Calu3 (cell line): ENCODE measurements around the gene PLCL2. TPM values are rescaled to one million over a fixed set of nuclear protein-coding genes. Genes with fewer than 3 reads are reported as not detected.
"Not testable (repeated sequence)": the region's sequence is repeated elsewhere in the genome, so short reads cannot be mapped to it uniquely, and the experiment has no call there.

Experiments
- BruUV-seq: library from RNA; stranded (reverse); fragments of 400-500 nt; replicated peaks from 2 replicates; lab custom pipeline; 2021; lab: Mats Ljungman, UMichigan
- CTCF ChIA-PET: fragments of 300-600 bp; sonication (Branson Sonifier 250); formaldehyde crosslinking; loops from one replicate; lab custom pipeline; 2022; ENCODE audit warnings: antibody characterized with exemption; lab: Charles Lee
- DNase-seq: peaks from one replicate; pipeline ENCODE4 v3.0.0; 2022
- H3K27ac Mint-ChIP-seq: one replicate; pipeline ENCODE4 v1.8.0; 2022; ENCODE audit warnings: mixed read lengths; ENCODE audit not compliant: unreplicated experiment
- H3K27me3 Mint-ChIP-seq: one replicate; pipeline ENCODE4 v1.8.0; 2022; ENCODE audit warnings: mixed read lengths; ENCODE audit not compliant: unreplicated experiment
- H3K36me3 Mint-ChIP-seq: one replicate; pipeline ENCODE4 v1.8.0; 2022; ENCODE audit warnings: mild to moderate bottlenecking, moderate library complexity, mixed read lengths; ENCODE audit not compliant: insufficient read depth, unreplicated experiment
- H3K4me1 Mint-ChIP-seq: one replicate; pipeline ENCODE4 v1.8.0; 2022; ENCODE audit warnings: mild to moderate bottlenecking, low read depth, mixed read lengths; ENCODE audit not compliant: unreplicated experiment
- H3K4me3 Mint-ChIP-seq: one replicate; pipeline ENCODE4 v1.8.0; 2022; ENCODE audit warnings: mild to moderate bottlenecking, low read depth, moderate library complexity, mixed read lengths; ENCODE audit not compliant: unreplicated experiment
- H3K9me3 Mint-ChIP-seq: one replicate; pipeline ENCODE4 v1.8.0; 2022; ENCODE audit warnings: low read depth, mixed read lengths; ENCODE audit not compliant: unreplicated experiment
- intact Hi-C: fragments of 100-400 bp; cut with micrococcal nuclease; formaldehyde crosslinking; loops from one replicate; pipeline ENCODE4 v1.10.0; 2022; ENCODE audit not compliant: unreplicated experiment
- total RNA-seq: library from RNA; stranded (reverse); gene quantifications from 2 replicates; pipeline ENCODE4 v1.2.3, GENCODE V29; 2022
- TF ChIP-seq, protein P1 (sequence below): fragments of 200-600 bp; IDR thresholded peaks from one replicate; pipeline ENCODE4 v1.8.0; 2022; ENCODE audit warnings: antibody characterized with exemption; ENCODE audit not compliant: unreplicated experiment

The PLCL2 gene
- total RNA-seq, 1 experiment from 2014 or later: 5.8 TPM

DNA sequence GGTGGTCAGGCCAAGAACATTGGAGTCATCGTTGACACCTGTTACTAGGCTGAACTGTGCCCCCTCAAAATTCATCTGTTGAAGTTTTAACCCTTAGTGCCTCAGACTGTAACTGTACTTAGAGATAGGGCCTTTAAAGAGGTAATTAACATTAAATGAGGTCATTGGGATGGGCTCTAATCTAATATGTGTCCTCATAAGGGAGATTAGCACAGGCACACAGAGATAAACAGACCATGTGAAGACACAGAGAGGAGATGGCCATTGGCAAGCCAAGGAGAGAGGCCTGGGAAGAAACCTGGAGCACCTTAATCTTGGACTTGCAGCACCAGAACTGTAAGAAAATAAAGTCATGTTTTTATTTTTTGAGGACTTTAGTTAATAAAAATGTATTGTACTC, 59.6 kb downstream of the PLCL2 start:
- CTCF ChIA-PET: interaction anchor here (0.6 kb wide), 1 partner anchor 26 kb away, joined by 3 read pairs; no protein-coding TSS in a partner anchor
- Mint-ChIP-seq H3K9me3 (no peaks in the 10 kb centered on the region), H3K4me3 (no peak overlapping the region), H3K4me1 (peaks cover 7% of the 10 kb centered on the region), H3K36me3 (no peaks in the 10 kb centered on the region), H3K27ac (no peak overlapping the region), H3K27me3 (no peaks in the 10 kb centered on the region)
- no TSS peak for BruUV-seq
- DNase-seq: no peak
- TF ChIP-seq, protein P1, sequence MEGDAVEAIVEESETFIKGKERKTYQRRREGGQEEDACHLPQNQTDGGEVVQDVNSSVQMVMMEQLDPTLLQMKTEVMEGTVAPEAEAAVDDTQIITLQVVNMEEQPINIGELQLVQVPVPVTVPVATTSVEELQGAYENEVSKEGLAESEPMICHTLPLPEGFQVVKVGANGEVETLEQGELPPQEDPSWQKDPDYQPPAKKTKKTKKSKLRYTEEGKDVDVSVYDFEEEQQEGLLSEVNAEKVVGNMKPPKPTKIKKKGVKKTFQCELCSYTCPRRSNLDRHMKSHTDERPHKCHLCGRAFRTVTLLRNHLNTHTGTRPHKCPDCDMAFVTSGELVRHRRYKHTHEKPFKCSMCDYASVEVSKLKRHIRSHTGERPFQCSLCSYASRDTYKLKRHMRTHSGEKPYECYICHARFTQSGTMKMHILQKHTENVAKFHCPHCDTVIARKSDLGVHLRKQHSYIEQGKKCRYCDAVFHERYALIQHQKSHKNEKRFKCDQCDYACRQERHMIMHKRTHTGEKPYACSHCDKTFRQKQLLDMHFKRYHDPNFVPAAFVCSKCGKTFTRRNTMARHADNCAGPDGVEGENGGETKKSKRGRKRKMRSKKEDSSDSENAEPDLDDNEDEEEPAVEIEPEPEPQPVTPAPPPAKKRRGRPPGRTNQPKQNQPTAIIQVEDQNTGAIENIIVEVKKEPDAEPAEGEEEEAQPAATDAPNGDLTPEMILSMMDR: no peak
- intact Hi-C loops: no loop called here

DNA sequence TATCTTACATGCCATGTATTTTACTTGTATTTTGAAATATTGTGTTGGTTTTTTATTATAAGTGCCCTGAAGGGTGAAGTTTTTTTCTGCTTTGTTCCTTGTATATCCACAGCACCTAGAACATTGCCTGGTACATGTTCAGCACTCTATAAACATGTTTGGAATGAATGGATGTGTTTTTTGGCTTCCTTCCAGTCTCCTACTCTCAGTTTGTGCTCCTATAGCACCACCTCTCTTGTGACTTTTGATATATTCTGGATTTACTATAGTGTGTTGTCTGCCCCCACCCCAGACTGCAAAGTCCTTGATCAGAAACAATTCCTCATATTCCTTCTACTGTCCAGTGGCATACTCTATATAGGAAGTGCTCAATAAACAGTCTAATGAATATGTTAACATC, 60.6 kb downstream of the PLCL2 start:
- intact Hi-C loops: loop anchor here (5.0 kb wide), 1 partner anchor 67 kb away; no protein-coding TSS in a partner anchor
- CTCF ChIA-PET: no interaction called here
- Mint-ChIP-seq H3K27me3 (no peaks in the 10 kb centered on the region), H3K4me1 (peaks cover 7% of the 10 kb centered on the region), H3K27ac (no peak overlapping the region), H3K9me3 (no peaks in the 10 kb centered on the region), H3K36me3 (no peaks in the 10 kb centered on the region), H3K4me3 (no peak overlapping the region)
- TF ChIP-seq, protein P1: no peak
- no peak for DNase-seq
- no TSS peak for BruUV-seq

DNA sequence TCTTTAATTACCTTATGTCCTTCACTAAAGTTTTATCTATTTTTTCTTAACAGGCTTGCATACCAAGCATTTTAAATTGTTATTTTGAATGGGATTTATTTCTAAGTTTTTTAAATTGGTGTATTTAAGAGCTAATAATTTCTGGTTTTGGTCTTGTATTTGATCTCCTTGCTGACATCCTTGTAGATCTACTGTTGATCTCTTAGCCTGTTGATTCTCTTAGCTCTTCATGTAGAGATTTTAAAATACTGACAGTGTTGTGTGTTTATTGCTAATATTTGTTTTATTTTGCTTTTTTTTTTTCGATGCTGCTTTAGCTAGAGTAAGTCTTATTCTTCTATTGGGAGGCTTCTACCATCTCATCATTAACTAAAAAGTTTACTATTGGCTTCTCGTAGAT, 65.5 kb downstream of the PLCL2 start:
- intact Hi-C loops: no loop called here
- no peak overlapping the region for H3K27ac Mint-ChIP-seq
- TF ChIP-seq, protein P1: no peak
- H3K9me3 Mint-ChIP-seq: no peaks in the 10 kb centered on the region
- no peaks in the 10 kb centered on the region for H3K36me3 Mint-ChIP-seq
- DNase-seq: no peak
- H3K27me3 Mint-ChIP-seq: no peaks in the 10 kb centered on the region
- no TSS peak for BruUV-seq
- peaks cover 5% of the 10 kb centered on the region for H3K4me1 Mint-ChIP-seq
- no peak overlapping the region for H3K4me3 Mint-ChIP-seq
- CTCF ChIA-PET: no interaction called here

GRCh38 chr3:16950845-16951244, 66.1 kb downstream of the PLCL2 start:
- no peak overlapping the region for H3K4me3 Mint-ChIP-seq
- intact Hi-C loops: no loop called here
- H3K4me1 Mint-ChIP-seq: no peaks in the 10 kb centered on the region
- H3K27ac Mint-ChIP-seq: no peak overlapping the region
- no peaks in the 10 kb centered on the region for H3K27me3 Mint-ChIP-seq
- DNase-seq: no peak
- TF ChIP-seq, protein P1: no peak
- BruUV-seq: no TSS peak
- no peaks in the 10 kb centered on the region for H3K9me3 Mint-ChIP-seq
- H3K36me3 Mint-ChIP-seq: no peaks in the 10 kb centered on the region
- CTCF ChIA-PET: no interaction called here

- BruUV-seq, intact Hi-C loops, H3K36me3 Mint-ChIP-seq, H3K4me1 Mint-ChIP-seq, H3K27me3 Mint-ChIP-seq, H3K27ac Mint-ChIP-seq, H3K4me3 Mint-ChIP-seq, H3K9me3 Mint-ChIP-seq, CTCF ChIA-PET, DNase-seq: not testable (repeated sequence)
Observed at GRCh38 chr3:16957852-16958251, 73.1 kb downstream of the PLCL2 start.
